PFSK-1 (cell line): ENCODE data around the gene PREX1.

Experiments used
- FOXP2 ChIP-seq: optimal IDR thresholded peaks from 2 replicates; pipeline ENCODE3; 2011; ENCODE audit warnings: borderline replicate concordance, control low read depth, inconsistent platforms; ENCODE audit not compliant: insufficient read depth; ENCODE audit errors: extremely low read length, extremely low read depth
- POLR2AphosphoS5 ChIP-seq: IDR thresholded peaks from 2 replicates; pipeline ENCODE4 v1.6.1; 2012; ENCODE audit warnings: low read depth, mild to moderate bottlenecking, control low read depth, low read length, moderate library complexity
- SIN3A ChIP-seq: IDR thresholded peaks from 2 replicates; pipeline ENCODE4 v1.6.1; 2012; ENCODE audit warnings: mild to moderate bottlenecking, low read length, moderate library complexity, borderline replicate concordance; ENCODE audit not compliant: insufficient read depth
- TAF1 ChIP-seq: IDR thresholded peaks from 2 replicates; pipeline ENCODE4 v1.6.1; 2012; ENCODE audit warnings: low read length, control low read depth, borderline replicate concordance; ENCODE audit not compliant: insufficient read depth
- TF ChIP-seq, protein P1 (sequence below), 2 experiments: IDR thresholded peaks; 2 replicates each; pipeline versions ENCODE4 v1.6.1 to v1.8.0; 2011 to 2012; ENCODE audit warnings: low read depth in 2 of 2, low read length in 2 of 2, control low read depth in 1 of 2, inconsistent platforms in 1 of 2, mild to moderate bottlenecking in 1 of 2, moderate library complexity in 1 of 2; ENCODE audit not compliant: insufficient read depth in 1 of 2

PREX1 gene

DNA sequence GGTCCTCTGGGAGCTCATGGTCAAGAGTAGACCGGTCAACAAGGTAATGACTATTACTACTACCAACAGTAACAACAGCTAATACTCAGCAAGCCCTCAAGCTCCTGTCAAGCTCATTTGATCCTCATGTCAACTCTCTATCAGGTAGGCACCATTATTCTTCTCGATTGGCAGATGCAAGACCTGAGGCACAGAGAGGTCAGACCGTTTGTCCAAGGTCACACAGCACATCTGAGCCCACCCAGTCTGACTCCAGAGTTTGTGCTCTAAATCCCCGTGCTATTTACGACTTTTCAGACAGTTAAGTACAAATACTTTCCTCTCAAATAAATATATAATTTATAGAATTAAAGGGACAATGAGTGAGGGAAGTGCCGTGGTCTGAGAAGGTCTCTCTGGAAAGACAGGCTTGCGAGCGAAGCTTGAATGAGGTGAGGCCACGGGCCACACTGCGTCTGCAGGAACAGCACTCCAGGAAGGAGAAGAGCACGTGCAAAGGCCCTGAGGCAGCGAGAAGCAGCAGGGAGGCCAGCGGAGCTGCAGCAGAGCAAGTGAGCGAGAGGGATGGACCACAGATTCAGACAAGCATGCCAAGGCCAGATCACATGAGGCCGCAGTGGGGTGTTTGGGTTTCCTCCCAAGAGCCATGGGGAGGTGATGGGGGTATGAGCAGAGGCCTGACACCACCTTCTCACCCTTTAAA lies 117.3 kb downstream of the PREX1 start:
- TF ChIP-seq POLR2AphosphoS5: no peak
- no peak for TF ChIP-seq FOXP2
- TF ChIP-seq SIN3A: no peak

DNA sequence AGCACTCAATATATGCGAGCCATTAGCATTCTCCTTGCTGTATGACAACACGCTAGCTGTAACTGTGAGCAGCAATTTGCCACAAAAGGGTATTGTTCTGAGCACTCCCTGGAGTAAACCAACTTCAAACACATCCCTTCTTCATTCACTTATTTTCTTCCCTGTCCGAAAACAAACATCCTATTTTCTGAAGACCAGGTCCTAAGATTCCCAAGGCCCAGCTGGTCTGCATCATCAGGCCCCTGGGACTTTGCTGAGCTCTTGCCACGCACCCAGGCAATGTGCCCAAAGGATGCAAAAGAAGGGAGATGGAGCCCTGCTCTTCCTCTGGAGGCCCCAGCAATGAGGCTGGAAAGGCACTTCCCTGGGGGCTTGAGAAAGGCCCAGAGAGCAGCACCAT lies 118.1 kb downstream of the PREX1 start:
- TF ChIP-seq, protein P1, sequence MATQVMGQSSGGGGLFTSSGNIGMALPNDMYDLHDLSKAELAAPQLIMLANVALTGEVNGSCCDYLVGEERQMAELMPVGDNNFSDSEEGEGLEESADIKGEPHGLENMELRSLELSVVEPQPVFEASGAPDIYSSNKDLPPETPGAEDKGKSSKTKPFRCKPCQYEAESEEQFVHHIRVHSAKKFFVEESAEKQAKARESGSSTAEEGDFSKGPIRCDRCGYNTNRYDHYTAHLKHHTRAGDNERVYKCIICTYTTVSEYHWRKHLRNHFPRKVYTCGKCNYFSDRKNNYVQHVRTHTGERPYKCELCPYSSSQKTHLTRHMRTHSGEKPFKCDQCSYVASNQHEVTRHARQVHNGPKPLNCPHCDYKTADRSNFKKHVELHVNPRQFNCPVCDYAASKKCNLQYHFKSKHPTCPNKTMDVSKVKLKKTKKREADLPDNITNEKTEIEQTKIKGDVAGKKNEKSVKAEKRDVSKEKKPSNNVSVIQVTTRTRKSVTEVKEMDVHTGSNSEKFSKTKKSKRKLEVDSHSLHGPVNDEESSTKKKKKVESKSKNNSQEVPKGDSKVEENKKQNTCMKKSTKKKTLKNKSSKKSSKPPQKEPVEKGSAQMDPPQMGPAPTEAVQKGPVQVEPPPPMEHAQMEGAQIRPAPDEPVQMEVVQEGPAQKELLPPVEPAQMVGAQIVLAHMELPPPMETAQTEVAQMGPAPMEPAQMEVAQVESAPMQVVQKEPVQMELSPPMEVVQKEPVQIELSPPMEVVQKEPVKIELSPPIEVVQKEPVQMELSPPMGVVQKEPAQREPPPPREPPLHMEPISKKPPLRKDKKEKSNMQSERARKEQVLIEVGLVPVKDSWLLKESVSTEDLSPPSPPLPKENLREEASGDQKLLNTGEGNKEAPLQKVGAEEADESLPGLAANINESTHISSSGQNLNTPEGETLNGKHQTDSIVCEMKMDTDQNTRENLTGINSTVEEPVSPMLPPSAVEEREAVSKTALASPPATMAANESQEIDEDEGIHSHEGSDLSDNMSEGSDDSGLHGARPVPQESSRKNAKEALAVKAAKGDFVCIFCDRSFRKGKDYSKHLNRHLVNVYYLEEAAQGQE (IDR thresholded peaks at IDR 0.05; ENCODE audit: insufficient read depth in 1 of 2, low read depth in 2 of 2, low read length in 2 of 2): no peak
- no peak for TF ChIP-seq TAF1
- no peak for TF ChIP-seq POLR2AphosphoS5
- TF ChIP-seq FOXP2: no peak
- no peak for TF ChIP-seq SIN3A

DNA sequence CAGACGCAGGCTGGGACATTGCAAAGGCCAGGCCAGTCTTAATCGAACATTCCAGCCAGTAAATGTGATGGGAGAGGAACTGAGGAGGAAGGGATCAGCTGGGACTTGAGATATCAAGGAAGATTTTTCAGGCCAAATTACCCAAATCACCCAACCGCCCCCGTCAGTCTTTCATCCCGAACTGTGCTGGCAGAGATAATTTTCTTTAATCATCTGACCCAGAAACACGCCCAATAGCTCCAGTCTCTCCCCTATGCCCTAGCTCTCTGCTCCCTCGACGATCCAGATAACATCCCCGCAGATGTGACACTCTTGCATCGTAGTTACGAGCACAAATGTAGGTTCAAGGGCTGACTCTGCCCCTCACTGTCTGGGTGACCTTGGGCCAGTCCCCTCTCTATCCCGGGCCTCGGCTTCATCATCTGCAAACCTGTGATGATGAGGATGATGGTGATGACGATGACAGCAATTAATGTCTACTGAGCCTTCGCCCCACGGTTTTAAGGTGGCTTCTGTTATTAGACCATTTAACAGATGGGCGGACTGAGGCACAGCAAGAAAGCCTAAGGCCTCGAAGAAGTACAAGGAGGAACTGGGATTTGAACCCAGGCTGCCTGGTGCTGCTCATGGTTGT lies 118.6 kb downstream of the PREX1 start:
- TF ChIP-seq TAF1: no peak
- TF ChIP-seq POLR2AphosphoS5: no peak
- TF ChIP-seq, protein P1 (IDR thresholded peaks at IDR 0.05; ENCODE audit: insufficient read depth in 1 of 2, low read depth in 2 of 2, low read length in 2 of 2): no peak
- TF ChIP-seq SIN3A: no peak
- TF ChIP-seq FOXP2: no peak

DNA sequence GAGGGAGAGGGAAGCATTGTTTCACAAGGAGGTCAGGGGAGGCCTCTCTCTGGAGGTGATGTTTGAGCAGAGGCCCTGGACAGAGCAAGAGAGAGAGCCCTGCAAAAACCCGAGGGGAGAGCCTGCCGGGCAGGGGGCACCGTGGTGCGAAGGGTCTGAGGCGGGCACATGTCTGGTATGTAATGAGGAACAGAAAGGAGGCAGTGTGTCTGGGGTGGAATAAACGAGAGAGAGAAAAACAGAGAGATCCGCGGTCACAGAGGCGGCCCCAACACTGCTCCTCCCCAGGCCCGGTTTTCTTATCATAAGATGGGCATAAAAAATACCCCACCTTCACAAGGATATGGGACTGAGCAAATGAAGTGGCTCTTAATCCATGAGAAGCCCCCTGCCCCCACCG lies 119.2 kb downstream of the PREX1 start:
- TF ChIP-seq, protein P1 (IDR thresholded peaks at IDR 0.05; ENCODE audit: insufficient read depth in 1 of 2, low read depth in 2 of 2, low read length in 2 of 2): no peak

DNA sequence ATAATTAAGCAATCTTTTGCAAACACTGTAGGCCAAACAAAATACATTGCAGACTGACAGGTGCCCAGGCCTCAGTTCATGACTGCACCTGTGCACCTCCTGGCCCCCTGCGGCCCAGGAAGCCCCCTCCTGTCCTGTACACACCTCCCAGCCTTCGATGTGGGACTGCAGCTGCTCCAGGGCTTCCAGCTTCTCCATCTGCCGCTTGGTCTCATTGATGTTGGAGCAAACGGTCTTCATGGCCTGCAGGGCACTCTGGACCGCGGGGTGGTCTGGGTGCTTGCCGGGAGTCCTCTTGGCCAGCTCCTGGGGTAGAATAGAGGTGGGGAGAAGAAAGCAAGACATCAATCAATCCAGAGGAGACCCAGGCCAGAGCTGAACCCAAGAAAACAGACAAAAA lies 119.7 kb downstream of the PREX1 start:
- TF ChIP-seq SIN3A: no peak
- TF ChIP-seq FOXP2: no peak
- TF ChIP-seq TAF1: no peak
- TF ChIP-seq, protein P1 (IDR thresholded peaks at IDR 0.05; ENCODE audit: insufficient read depth in 1 of 2, low read depth in 2 of 2, low read length in 2 of 2): no peak
- no peak for TF ChIP-seq POLR2AphosphoS5
